Activated T-helper 1 cell treated with Interleukin-2 at 50 U/mL for 16 hours (primary cell): ENCODE results near the gene ABI2.

Experiments
- DNase-seq: peaks from one replicate; pipeline ENCODE4 v3.0.0-alpha.2; 2020; ENCODE audit warnings: low read depth

The ABI2 gene

DNA sequence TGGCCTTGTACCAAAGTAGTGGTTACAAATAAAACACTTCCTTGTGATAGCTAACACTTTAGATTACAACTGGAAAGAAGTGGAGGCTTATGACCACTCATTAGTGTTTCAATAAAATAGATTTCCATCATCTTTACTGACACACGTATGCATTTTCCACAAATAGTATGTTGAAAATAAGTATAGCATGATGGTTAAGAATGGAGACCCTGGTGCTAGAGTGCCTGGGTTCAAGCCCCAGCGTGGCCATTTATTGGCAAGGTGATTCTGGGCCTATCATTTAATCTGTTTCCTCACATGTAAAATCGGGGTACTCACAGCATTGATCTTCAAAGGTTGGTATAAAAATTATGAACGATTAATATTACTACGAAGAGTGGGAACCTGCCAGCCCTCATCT, 152.4 kb downstream of the ABI2 start:
- no peak for DNase-seq

DNA sequence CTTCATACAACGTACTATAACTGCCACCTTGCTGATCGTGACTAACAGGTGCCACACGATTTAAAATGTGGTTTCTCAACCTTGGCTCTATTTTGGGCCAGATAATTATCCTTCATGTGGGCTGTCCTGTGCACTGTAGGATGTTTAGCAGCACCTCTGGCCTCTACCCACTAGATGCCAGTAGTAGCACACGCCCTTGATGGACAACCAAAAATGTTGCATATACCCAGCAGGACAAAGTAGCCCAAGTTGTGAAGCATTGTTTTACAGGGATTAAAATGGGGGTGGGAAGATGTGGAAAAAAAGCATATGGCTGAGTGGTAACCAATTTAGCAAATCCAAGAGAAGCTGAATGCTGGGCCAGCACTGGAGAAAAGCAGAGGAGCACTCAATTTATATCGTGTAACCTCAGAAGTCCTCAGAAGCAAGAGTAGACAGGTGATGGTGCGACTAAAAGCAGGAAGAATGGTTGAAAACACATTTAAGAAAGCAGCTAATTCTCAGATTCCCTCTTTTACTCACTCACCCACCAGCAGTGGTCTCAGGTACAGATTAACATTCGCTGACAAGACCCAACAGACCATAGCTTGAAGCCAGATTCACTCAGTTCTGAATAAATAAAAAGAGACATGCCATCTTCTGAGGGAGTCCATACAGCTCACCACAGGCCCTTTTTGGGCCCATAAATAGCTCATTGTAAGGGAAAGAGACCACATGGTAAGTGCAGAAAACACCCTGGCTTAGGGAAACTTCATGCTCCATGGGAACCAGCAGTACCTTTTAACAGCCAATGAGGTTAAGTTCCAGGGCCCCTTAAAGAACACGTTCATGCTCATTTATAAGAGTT, 156.3 kb downstream of the ABI2 start:
- DNase-seq = peak; percentile 27

GRCh38 chr2:203489531-203489930, 161.3 kb downstream of the ABI2 start:
- DNase-seq = no peak

DNA sequence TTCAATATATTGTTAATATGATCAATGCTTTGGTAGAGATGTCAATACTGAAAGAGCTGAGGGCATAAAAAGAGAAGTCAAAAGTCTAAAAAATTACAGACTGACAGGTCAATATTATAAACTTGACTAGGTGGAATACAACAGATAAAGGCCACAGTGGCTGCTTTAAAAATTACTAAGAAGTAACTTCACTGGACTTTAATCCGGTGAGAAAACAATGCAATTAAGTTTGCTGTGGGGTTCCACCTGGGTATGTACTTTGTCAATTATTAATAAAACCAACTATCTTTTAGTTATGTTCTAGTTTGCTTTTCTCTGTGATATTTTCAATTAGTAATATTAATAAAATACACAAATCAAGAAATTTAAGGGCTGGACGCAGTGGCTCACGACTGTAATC, 162.2 kb downstream of the ABI2 start:
- no peak for DNase-seq

DNA sequence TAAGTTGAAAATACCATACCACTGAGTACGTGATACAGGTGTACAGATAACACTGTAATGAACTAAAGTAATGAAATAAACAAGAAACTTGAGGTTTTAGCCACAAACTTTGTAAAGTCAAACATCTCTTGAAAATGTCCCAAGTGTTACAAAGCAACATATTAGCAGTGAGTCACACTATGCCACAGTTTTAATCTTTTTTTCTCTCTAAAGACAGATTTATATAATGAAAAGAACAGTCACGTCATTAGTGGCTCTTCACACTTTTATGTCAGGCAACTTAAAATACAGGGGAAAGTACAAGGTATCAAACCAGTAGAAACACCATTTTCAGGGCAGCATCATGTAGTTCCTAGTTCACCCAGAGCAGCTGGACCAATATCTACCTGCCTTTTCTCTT, 164.8 kb downstream of the ABI2 start:
- DNase-seq = no peak
